ENCODE measurements around the gene SPINT1. TPM values are rescaled to one million over a fixed set of nuclear protein-coding genes. Genes with fewer than 3 reads are reported as not detected.

Gene SPINT1
- total and polyA plus RNA-seq, 2 of the 13 experiments (the other 11 are each of a cell fraction or from before 2014, with no cell fraction given) = 0.49 to 2.5 TPM

GRCh38 chr15:40894681-40895448, 51.0 kb downstream of the SPINT1 start (continued):
- no peak for TF ChIP-seq THAP9 (CRISPR knock-in tag; IDR thresholded peaks at IDR 0.05; ENCODE audit: borderline replicate concordance)
- TF ChIP-seq SCMH1 (CRISPR knock-in tag; IDR thresholded peaks at IDR 0.05; ENCODE audit: borderline replicate concordance) = no peak
- TF ChIP-seq SMARCE1 (IDR thresholded peaks at IDR 0.05; ENCODE audit: borderline replicate concordance) = no peak
- TF ChIP-seq ZSCAN5A (CRISPR knock-in tag; IDR thresholded peaks at IDR 0.05; ENCODE audit: borderline replicate concordance) = no peak
- no peak for TF ChIP-seq GATA4 (IDR thresholded peaks at IDR 0.05; ENCODE audit: borderline replicate concordance, low read depth)
- no peak for TF ChIP-seq HNRNPL (IDR thresholded peaks at IDR 0.05; ENCODE audit: low read depth, low read length)
- no peak for TF ChIP-seq ZNF234 (CRISPR knock-in tag; conservative IDR thresholded peaks at IDR 0.05)
- TF ChIP-seq TOE1 (CRISPR knock-in tag; IDR thresholded peaks at IDR 0.05) = no peak
- no peak for TF ChIP-seq ZUFSP (CRISPR knock-in tag; IDR thresholded peaks at IDR 0.05; ENCODE audit: borderline replicate concordance)
- TF ChIP-seq ZNF879 (CRISPR knock-in tag; IDR thresholded peaks at IDR 0.05) = no peak
- no peak for TF ChIP-seq ZFP90 (CRISPR knock-in tag; IDR thresholded peaks at IDR 0.05; ENCODE audit: borderline replicate concordance)
